ENCODE results near the gene ARRDC2.

The ARRDC2 gene

DNA sequence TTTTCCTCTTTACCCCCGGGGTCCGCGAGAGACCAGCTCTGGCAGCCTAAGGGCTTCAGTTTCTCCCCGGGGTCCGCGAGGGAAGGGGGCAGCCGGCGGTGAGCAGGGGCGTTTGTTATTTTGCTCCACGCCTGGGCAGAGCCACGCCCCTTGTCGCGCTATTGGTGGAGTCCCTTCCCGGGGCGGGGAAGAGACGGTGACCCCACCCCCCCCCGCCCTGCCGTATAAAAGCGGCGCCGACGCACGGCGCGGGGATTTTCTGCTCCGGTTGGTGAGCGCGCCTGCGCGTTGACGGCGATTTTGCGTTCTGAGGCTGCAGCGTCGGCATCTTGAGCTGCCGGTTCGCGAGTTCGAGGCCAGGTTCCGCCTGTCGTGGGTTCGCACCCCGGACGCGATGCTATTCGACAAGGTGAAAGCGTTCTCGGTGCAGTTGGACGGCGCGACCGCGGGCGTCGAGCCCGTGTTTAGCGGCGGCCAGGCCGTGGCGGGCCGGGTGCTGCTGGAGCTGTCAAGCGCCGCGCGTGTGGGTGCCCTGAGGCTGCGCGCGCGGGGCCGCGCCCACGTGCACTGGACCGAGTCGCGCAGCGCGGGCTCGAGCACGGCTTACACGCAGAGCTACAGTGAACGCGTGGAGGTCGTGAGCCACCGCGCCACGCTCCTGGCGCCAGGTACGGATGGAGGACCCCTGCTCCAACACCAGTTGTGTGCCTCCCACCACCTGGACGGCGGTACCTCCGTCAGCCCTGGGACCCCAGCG is at the start of gene ARRDC2:
Gene ARRDC2, plus strand, starts transcription at position 254 of the 757 bp plus-strand sequence. Its CDS starts 141 bp downstream, at position 395.
- DNase-seq (ENCODE audit: low read depth) = peak; percentile 88
- H3K4me3 ChIP-seq (ENCODE audit: control insufficient read depth, low read depth, low read length) = peak within 1 kb of the TSS; percentile 44
- TF ChIP-seq, protein P1, sequence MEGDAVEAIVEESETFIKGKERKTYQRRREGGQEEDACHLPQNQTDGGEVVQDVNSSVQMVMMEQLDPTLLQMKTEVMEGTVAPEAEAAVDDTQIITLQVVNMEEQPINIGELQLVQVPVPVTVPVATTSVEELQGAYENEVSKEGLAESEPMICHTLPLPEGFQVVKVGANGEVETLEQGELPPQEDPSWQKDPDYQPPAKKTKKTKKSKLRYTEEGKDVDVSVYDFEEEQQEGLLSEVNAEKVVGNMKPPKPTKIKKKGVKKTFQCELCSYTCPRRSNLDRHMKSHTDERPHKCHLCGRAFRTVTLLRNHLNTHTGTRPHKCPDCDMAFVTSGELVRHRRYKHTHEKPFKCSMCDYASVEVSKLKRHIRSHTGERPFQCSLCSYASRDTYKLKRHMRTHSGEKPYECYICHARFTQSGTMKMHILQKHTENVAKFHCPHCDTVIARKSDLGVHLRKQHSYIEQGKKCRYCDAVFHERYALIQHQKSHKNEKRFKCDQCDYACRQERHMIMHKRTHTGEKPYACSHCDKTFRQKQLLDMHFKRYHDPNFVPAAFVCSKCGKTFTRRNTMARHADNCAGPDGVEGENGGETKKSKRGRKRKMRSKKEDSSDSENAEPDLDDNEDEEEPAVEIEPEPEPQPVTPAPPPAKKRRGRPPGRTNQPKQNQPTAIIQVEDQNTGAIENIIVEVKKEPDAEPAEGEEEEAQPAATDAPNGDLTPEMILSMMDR (conservative IDR thresholded peaks at IDR 0.05; ENCODE audit: control insufficient read depth, insufficient read depth, low read depth, low read length) = no peak

GRCh38 chr19:17963936-17964691 is 43.9 kb upstream of the ARRDC2 start:
- no peak for DNase-seq (ENCODE audit: low read depth)
- TF ChIP-seq, protein P1 (conservative IDR thresholded peaks at IDR 0.05; ENCODE audit: control insufficient read depth, insufficient read depth, low read depth, low read length) = no peak
- H3K4me3 ChIP-seq (ENCODE audit: control insufficient read depth, low read depth, low read length) = no peak overlapping the region

GRCh38 chr19:17965370-17966128 is 42.4 kb upstream of the ARRDC2 start:
- no peak overlapping the region for H3K4me3 ChIP-seq (ENCODE audit: control insufficient read depth, low read depth, low read length)
- no peak for DNase-seq (ENCODE audit: low read depth)
- TF ChIP-seq, protein P1 (conservative IDR thresholded peaks at IDR 0.05; ENCODE audit: control insufficient read depth, insufficient read depth, low read depth, low read length) = no peak

- TF ChIP-seq, protein P1 (conservative IDR thresholded peaks at IDR 0.05; ENCODE audit: control insufficient read depth, insufficient read depth, low read depth, low read length) = no peak
- no peak overlapping the region for H3K4me3 ChIP-seq (ENCODE audit: control insufficient read depth, low read depth, low read length)
- no peak for DNase-seq (ENCODE audit: low read depth)
Measured at GRCh38 chr19:17966129-17966483, 41.9 kb upstream of the ARRDC2 start.

DNA sequence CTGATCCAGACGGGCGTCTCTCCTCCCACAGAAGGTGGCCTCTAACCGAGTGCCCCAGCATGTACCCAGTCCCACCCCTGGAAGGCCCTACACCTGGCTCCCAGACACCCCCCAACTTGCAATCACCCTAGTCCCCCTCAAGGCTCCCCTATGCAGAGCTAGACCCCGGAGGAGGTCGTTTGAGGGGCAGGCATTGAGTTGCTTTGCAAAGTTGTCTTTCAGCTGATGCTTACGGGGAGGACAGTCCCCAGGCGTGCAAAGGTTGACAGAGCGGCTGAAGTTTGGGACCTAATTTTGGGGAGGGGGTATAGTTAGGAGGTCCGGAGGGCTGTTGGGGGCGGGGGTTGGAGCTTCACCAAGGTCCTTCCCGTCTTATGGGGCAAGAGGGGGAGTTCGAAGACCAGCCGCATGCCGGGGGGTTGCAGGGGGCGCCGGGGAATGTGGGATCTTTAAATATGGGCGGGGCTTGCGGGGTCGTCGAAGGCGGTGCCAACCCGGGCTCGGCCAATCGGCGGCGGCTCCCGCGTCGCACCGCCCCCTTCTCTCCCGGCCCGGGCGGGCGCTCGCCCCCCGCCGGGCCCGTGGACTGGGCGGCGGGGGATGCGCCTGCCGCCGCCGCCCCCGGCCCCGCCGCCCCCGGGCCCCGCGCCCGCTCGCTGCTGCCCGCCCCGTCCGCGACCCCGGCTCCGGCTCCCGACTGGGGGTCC is 41.3 kb upstream of the ARRDC2 start, which contains the start of gene KCNN1:
Gene KCNN1, plus strand, starts transcription at position 558 of the 707 bp plus-strand sequence. CDS start 6,782 bp downstream, outside the sequence.
- TF ChIP-seq, protein P1 (conservative IDR thresholded peaks at IDR 0.05; ENCODE audit: control insufficient read depth, insufficient read depth, low read depth, low read length) = no peak
- no peak within 1 kb of the TSS for H3K4me3 ChIP-seq (ENCODE audit: control insufficient read depth, low read depth, low read length)

More for the DNA sequence above, 41.3 kb upstream of the ARRDC2 start, which contains the start of gene KCNN1:
- DNase-seq (ENCODE audit: low read depth) = no peak
